Measurements from ENCODE around the gene PALM.

- TF ChIP-seq CTCF (IDR thresholded peaks at IDR 0.05) (peak; percentile 37 to 64 (median 44)), POLR2A (IDR thresholded peaks at IDR 0.05) (peak; percentile 95)
Observed at GRCh38 chr19:680287-681028, 28.3 kb upstream of the PALM start.
